GM21717 (cell line): Measurements from ENCODE around the gene ECM1.

Source experiments
- ATAC-seq: cut with Tn5 transposase; IDR thresholded peaks from one replicate; pipeline ENCODE4 v1.9.1; 2021; ENCODE audit warnings: mild to moderate bottlenecking, moderate library complexity; ENCODE audit not compliant: unreplicated experiment

Gene ECM1

DNA sequence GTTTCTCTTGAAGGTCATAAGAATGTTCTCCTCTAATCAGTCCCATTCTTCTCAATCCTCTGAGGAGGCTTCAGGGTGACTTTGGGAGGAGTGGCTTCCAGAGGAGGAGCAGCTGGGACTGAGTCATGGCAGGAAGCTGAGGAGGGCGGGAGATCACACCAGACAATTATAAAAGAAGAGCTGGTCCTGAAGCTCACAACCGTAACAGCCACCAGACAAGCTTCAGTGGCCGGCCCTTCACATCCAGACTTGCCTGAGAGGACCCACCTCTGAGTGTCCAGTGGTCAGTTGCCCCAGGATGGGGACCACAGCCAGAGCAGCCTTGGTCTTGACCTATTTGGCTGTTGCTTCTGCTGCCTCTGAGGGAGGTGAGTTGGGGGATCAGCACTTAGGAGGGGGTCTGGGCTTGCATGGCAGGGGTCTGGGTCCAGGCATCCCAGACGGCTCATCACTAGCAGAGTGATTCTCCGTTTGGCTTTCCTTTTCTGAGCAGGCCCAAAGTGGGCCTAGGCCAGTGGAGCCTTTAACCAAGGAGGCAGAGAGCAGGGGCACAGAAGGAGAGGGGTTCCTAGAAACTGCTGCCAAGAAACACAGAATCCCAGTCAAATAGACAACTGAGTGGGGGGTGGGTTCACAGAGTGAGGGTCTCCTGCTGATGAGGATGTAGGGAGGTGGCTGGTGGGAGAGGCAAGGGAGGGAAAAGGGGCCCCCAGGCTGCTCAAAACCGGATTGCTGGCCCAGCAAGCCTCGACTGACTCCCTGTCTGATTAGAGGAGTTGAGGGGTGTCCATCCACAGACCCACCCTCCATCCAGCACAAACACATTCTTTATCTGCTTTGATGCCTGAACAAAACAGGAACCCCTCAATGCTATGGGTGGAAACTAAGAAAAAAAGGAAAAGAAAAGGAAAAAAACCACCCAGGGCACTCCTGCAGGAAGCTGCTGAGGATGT lies at the start of gene ECM1:
TSS of gene ECM1 (plus strand) at position 198 of the 953 bp plus-strand sequence. CDS start at position 299, 101 bp downstream.
- no peak for ATAC-seq

- ATAC-seq, result no peak
These were observed 43.5 kb upstream of the ECM1 start for GRCh38 chr1:150464422-150464826.

DNA sequence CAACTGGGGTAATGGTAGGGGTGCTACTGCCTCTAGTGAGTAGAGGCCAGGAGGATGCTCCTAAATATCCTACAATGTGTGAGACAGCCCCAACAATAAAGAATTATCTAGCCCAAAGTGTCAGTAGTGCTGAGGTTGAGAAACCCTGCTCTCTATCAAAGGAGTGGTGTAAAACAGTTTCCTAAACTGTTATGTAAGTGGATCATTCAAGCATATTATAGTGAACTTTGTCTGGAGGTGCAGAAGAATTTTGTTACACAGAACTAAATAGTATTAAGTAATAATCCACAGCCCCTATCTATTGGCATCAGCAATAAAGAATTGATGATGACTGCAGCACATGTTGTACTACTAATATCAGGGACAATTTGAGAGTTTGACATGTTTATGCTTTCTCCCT lies 40.9 kb upstream of the ECM1 start:
- ATAC-seq, result no peak

DNA sequence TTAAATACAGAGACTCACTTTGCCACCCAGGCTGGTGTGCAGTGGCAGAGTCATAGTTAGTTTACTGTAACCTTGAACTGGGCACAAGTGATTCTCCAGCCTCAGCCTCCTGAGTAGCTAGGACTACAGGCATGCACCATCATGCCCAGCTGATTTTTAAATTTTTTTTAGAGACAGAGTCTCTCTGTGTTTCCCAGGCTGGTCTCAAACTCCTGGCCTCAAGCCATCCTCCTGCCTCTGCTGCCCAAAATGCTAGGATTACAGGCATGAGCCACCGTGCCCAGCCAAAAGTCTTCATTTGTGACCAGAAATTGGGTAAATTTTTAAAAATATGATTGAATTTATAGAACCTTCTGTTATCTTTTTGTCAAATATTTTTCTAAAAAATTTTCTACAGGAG lies 38.6 kb upstream of the ECM1 start:
- no peak for ATAC-seq

DNA sequence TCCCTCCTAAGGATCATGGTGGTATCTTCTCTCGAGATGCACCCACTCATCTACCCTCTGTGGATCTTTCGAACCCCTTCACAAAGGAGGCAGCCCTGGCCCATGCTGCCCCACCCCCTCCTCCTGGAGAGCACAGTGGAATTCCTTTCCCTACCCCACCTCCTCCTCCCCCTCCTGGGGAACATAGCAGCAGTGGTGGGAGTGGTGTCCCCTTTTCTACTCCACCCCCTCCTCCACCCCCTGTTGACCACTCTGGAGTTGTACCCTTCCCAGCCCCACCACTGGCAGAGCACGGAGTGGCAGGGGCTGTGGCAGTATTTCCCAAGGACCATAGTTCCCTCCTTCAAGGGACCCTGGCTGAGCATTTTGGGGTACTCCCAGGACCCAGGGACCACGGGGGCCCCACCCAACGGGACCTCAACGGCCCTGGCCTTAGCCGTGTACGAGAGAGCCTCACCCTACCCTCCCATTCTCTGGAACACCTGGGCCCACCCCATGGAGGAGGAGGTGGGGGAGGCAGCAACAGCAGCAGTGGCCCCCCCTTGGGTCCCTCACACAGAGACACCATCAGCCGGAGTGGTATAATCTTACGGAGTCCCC lies 35.2 kb upstream of the ECM1 start:
- no peak for ATAC-seq

- ATAC-seq, result no peak
These were observed 34.2 kb upstream of the ECM1 start for GRCh38 chr1:150473659-150474058.

DNA sequence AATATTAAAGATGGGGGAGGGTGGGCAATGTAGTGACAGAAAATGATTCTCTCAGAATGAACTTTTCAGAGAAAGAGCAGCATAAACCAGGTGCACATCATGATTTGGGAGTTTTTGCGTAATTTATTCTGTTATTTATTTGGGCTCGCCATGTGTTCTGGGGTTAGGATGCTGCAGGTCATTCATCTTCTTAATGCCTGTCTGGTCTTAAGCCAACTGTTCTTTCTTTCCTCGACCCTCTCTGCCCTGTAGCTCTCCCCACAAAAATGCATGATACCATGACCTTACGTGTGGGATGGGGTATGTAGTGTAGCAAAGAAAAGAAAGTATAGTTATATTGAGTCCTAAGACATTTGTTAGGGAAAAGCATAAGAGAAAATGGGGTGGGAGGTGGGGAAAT lies 33.0 kb upstream of the ECM1 start:
- no peak for ATAC-seq

- ATAC-seq, result no peak
These were observed 31.2 kb upstream of the ECM1 start for GRCh38 chr1:150476754-150477153.

- no peak for ATAC-seq
These were observed 30.6 kb upstream of the ECM1 start for GRCh38 chr1:150477320-150477719.

DNA sequence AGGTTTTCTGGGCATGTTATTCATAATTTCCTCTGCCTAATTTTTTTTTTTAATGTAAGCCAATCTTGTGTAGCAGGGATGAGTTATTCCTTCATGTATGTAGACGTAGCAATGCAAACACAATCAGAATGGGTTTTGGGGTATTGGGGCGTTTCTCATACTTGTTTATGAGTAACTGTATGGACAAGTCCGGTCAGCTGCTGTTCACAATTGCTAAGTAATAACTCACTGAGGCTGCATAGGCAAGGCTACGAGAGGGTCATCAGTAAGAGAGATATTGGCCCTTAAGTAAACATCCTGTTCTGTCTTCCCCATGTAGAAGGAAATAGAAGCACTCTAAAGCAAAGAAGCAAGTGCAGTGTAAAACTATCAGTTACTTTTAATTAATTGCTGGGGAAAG lies 30.2 kb upstream of the ECM1 start:
- no peak for ATAC-seq

- ATAC-seq, result no peak
These were observed 28.5 kb upstream of the ECM1 start for GRCh38 chr1:150479370-150479769.

GRCh38 chr1:150479927-150480352 lies 28.0 kb upstream of the ECM1 start:
- ATAC-seq, result no peak

DNA sequence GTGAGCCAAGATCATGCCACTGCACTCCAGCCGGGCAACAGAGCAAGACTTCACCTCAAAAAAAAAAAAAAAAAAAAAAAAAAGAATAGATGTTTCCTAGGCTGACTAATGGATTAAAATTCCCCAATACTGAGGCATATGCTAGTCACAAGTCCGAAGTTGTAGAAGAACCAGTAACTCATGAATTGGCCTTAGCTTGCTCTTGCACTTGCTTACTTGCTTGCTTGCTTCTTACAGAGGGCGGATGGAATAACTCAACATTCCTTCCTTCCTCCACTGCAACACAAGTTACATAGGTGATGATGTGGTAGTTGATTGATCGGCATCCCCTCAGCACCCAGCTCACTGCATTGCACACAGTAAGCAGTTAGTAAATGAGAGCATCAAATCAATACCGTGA lies 23.5 kb upstream of the ECM1 start:
- ATAC-seq, result no peak

GRCh38 chr1:150484861-150485260 lies 23.0 kb upstream of the ECM1 start:
- no peak for ATAC-seq

DNA sequence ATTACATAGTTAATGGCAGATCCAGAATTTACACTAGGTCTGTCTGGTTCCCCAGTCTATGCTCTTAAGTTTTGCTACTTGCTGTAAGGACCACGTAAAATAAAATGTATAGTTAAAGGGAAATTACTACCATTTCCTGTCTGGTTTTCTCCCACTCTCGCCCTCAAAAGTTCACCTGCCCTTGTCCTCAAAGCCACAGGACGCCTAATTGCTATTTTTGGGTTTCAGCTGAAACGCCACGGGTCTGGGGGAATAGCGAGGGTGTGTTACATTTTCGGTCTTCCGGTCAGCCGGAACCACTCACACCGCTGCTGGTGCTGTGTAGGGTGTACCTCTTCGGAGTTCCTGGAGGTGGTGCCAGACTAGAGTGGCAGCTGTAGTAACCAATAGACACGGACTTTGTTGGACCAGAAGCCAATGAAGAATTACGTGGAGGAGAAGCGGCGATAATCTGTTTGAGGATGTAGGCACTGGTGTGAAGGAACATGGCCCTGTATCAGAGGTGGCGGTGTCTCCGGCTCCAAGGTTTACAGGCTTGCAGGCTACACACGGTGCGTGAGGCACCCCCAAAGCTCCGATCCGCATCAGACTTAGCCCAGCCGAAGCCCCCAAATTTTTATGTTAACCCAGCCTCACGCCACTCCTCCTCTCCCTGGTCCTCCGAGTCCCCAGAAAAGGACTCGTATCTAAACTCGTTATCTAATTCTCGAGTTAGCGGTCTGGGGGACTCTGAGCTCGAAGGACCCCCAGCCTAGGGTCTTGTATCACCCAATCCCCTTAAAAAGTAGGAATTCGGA lies 20.7 kb upstream of the ECM1 start, which contains the start of gene TARS2:
TSS of gene TARS2 (plus strand) at position 454 of the 797 bp plus-strand sequence. CDS start at position 486, 32 bp downstream.
- peak; percentile 98 for ATAC-seq

GRCh38 chr1:150487763-150488115 lies 20.2 kb upstream of the ECM1 start:
- no peak for ATAC-seq

DNA sequence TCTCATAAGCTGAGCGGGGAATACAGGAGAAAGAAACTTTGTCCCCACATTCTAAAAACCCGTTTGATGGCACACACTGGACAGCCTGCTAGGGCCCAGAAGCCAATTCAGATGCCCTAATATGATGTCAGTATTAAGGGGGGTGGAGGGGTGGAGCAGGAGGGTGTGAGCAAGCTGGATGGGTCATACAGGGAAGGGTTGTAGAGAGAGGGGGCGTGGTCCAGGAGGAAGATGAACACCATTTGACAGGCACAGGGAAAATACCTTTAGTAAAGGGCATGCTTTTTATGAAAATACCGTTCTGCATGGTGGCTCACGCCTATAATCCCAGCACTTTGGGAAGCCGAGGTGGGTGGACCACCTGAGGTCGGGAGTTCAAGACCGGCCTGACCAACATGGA lies 14.7 kb upstream of the ECM1 start:
- no peak for ATAC-seq

DNA sequence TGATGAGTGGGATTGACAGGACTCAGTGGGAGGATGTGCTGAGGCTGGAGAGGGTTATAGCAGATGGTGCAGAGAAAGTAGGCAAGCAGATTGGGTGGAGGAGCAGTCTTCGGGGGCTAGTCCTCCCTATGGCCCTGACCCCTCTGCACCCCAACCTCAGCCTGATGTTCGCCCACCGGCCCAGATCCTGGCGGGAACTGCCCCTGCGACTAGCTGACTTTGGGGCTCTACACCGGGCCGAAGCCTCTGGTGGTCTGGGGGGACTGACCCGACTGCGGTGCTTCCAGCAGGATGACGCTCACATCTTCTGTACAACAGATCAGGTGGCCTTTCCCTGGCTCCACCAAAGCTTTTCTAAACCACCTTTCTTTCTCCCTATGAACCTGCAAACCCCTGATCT lies 9.6 kb upstream of the ECM1 start:
- no peak for ATAC-seq

DNA sequence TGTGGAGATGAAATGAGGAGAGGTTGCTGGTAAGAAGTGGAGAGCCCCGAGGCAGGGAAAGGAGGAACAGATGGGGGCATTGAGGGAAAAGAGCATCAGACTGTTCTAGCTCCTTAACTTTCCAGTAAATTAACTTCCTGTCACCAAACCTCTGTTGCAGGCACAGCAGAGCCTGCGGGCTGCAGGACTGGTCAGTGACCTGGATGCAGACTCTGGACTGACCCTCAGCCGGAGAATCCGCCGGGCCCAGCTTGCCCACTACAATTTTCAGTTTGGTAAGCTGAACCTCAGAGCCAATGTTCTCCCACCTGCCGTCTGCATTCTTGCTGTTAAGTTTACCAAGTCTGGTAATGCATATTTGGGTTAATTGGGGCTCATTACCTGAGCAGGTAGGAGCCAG lies 2.5 kb upstream of the ECM1 start:
- no peak for ATAC-seq

GRCh38 chr1:150508982-150509381 lies 1.1 kb downstream of the ECM1 start:
- ATAC-seq, result no peak

- no peak for ATAC-seq
These were observed 3.6 kb downstream of the ECM1 start for GRCh38 chr1:150511551-150511950.
